ENCODE measurements around the gene CNOT9. TPM values are rescaled to one million over a fixed set of nuclear protein-coding genes. Genes with fewer than 3 reads are reported as not detected.
A peak's percentile ranks its signal among the peaks of the same experiment; 100 is the strongest.

Gene CNOT9
- total RNA-seq, 1 experiment from 2014 or later: 86.8 TPM

DNA sequence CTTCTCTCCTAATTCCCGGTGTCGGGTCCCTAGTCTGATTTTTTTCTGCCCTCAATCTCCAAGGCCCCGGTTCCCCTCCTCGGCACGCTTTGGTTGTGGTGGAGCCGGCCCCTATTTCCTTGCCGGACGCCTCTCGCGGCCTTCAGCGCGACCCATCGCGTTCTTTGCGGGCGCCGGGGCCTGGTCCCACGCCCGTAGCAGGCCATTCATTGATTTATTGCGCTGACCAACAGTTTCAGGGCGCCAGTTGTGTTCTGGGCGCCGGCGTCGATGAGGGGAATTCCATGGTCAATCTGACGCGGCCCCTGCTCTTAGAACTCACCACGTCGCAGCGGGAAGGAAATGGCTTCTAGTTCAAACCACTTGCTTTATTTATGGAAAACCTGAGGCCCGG, 396 bp downstream of the CNOT9 start:
- peak overlapping the region; percentile 84 for H3K4me3 ChIP-seq (ENCODE audit: low read length)
- H3K27ac ChIP-seq (ENCODE audit: low read length): peak overlapping the region; percentile 85
- peak overlapping the region; percentile 92 for H3K4me2 ChIP-seq (ENCODE audit: low read length)
- DNase-seq: peak; percentile 42
- intact Hi-C loops (cut with micrococcal nuclease): loop anchor here (5.0 kb wide), 3 partner anchors 38 to 172 kb away; partner anchors contain the start of genes CTDSP1 and PLCD4
- TF ChIP-seq, protein P1, sequence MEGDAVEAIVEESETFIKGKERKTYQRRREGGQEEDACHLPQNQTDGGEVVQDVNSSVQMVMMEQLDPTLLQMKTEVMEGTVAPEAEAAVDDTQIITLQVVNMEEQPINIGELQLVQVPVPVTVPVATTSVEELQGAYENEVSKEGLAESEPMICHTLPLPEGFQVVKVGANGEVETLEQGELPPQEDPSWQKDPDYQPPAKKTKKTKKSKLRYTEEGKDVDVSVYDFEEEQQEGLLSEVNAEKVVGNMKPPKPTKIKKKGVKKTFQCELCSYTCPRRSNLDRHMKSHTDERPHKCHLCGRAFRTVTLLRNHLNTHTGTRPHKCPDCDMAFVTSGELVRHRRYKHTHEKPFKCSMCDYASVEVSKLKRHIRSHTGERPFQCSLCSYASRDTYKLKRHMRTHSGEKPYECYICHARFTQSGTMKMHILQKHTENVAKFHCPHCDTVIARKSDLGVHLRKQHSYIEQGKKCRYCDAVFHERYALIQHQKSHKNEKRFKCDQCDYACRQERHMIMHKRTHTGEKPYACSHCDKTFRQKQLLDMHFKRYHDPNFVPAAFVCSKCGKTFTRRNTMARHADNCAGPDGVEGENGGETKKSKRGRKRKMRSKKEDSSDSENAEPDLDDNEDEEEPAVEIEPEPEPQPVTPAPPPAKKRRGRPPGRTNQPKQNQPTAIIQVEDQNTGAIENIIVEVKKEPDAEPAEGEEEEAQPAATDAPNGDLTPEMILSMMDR (conservative IDR thresholded peaks at IDR 0.05; ENCODE audit: low read depth, low read length): no peak
- TF ChIP-seq EZH2 (IDR thresholded peaks at IDR 0.05; ENCODE audit: low read length, unreplicated experiment) (no peak), EZH2phosphoT487 (IDR thresholded peaks at IDR 0.05; ENCODE audit: borderline replicate concordance, low read length) (no peak)
- peak overlapping the region; percentile 97 for H3K9ac ChIP-seq (ENCODE audit: low read length)
- ChIA-PET POLR2A (ENCODE audit: unreplicated experiment) (no interaction called here), CTCF (no interaction called here)
- TSS peak; percentile 41 for BruUV-seq (replicated peaks)
- no peaks in the 10 kb centered on the region for H3K9me2 ChIP-seq (replicated peaks; ENCODE audit: low read length)
- H3K4me1 ChIP-seq (ENCODE audit: insufficient read depth, low read length): peaks cover 25% of the 10 kb centered on the region
- no peaks in the 10 kb centered on the region for H3K9me3 ChIP-seq (ENCODE audit: low read length)
- no peaks in the 10 kb centered on the region for H3K27me3 ChIP-seq (ENCODE audit: low read length)
- peak overlapping the region; percentile 88 for H2AFZ ChIP-seq (ENCODE audit: low read length)
- H3K36me3 ChIP-seq (ENCODE audit: low read depth, low read length): peaks cover 13% of the 10 kb centered on the region; the same call in 1 of the 2 replicates
- H3K79me2 ChIP-seq (ENCODE audit: low read length): peaks cover 97% of the 10 kb centered on the region
- no peaks in the 10 kb centered on the region for H3F3A ChIP-seq (ENCODE audit: low read length, unreplicated experiment)
- peak; percentile 7 for ATAC-seq
- peaks cover 12% of the 10 kb centered on the region for H4K20me1 ChIP-seq (ENCODE audit: low read length)

DNA sequence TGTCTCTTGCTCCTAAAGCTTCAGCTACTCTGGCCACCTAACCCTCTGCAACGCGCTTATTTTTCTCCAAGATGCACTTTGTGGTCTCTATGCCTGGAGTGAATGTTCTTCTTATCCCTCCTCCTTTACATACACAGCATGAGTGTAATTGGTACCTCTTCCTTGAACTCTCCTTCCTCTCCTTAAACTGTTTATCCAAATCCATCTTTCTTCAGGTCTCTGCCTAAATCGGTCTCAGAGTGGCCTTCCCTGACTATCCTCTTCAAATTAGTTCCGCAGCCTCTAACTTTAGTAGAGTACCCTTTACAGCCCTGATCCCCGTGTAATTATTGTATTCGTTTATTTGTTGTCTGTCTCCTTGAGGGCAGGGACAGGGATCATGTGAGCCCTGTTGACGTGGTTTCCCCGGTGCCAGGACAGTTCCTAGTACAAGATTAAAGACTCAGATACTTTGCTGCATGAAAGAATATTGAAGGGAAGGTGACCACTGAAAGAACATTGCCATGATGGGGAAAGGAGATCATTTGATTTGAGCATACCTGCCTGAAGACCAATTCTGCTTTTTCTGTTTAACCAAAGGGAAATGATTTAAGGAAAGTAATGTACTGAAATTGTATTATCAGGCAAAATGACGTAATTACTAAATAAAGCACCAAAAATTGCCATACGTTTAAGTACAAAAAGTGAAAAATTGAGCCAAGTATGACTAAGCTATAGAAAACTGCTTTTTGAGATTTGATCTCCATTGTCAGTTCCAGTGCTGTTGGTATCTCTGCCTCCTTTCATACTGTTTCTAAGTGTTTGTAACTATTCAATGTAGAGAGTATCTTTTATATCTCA, 1.2 kb downstream of the CNOT9 start:
- no peaks in the 10 kb centered on the region for H3K9me3 ChIP-seq (ENCODE audit: low read length)
- peak overlapping the region; percentile 97 for H3K9ac ChIP-seq (ENCODE audit: low read length)
- DNase-seq (peak; percentile 33), ATAC-seq (0 out of 2 replicates have a peak, but pooled peaks have one; percentile 4)
- no peaks in the 10 kb centered on the region for H3K27me3 ChIP-seq (ENCODE audit: low read length)
- H3K4me3 ChIP-seq (ENCODE audit: low read length): peak overlapping the region; percentile 84
- ChIA-PET POLR2A (ENCODE audit: unreplicated experiment) (no interaction called here), CTCF (no interaction called here)
- peaks cover 17% of the 10 kb centered on the region for H3K36me3 ChIP-seq (ENCODE audit: low read depth, low read length)
- H4K20me1 ChIP-seq (ENCODE audit: low read length): peaks cover 12% of the 10 kb centered on the region
- H3K9me2 ChIP-seq (replicated peaks; ENCODE audit: low read length): no peaks in the 10 kb centered on the region
- H3F3A ChIP-seq (ENCODE audit: low read length, unreplicated experiment): no peaks in the 10 kb centered on the region
- peak overlapping the region; percentile 92 for H3K4me2 ChIP-seq (ENCODE audit: low read length)
- no TSS peak for BruUV-seq (replicated peaks)
- intact Hi-C loops (cut with micrococcal nuclease): loop anchor here (5.0 kb wide), 3 partner anchors 37 to 173 kb away; partner anchors contain the start of genes CTDSP1 and PLCD4
- no peak for TF ChIP-seq EZH2 (IDR thresholded peaks at IDR 0.05; ENCODE audit: low read length, unreplicated experiment)
- TF ChIP-seq, protein P1 (conservative IDR thresholded peaks at IDR 0.05; ENCODE audit: low read depth, low read length): no peak
- no peak for TF ChIP-seq EZH2phosphoT487 (IDR thresholded peaks at IDR 0.05; ENCODE audit: borderline replicate concordance, low read length)
- peak overlapping the region; percentile 85 for H3K27ac ChIP-seq (ENCODE audit: low read length)
- H2AFZ ChIP-seq (ENCODE audit: low read length): peak overlapping the region; percentile 88; the same call in 1 of the 2 replicates
- H3K79me2 ChIP-seq (ENCODE audit: low read length): peaks cover 97% of the 10 kb centered on the region
- peaks cover 25% of the 10 kb centered on the region for H3K4me1 ChIP-seq (ENCODE audit: insufficient read depth, low read length)
